Activated T-helper 1 cell treated with Interleukin-2 at 50 U/mL for 16 hours (primary cell): ENCODE results near the gene OR52E4.

Experiments
- DNase-seq: peaks from one replicate; pipeline ENCODE4 v3.0.0-alpha.2; 2020; ENCODE audit warnings: low read depth

Gene OR52E4

DNA sequence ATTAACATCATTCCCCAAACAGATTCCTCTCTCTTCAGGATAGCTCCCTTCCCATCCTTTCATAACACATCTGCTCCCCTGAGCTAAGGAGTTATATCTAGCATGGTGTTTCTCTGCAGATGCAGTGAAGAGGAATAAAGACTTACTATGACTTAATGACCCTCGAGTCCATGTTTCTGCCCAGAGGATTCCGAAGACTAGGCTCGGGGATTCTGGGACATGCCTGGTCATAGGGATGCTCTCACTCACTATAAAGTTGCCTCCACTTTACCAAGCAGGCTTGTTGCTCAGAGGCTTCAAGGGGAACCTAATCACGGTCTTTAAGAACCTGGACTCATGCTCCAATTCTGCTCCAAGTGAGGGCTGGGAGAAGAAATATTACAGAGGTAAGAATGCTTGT is at the start of gene OR52E4:
OR52E4 (plus strand) TSS at position 301 of the 400 bp plus-strand sequence. CDS start 3,664 bp downstream, outside the sequence.
- DNase-seq: no peak

DNA sequence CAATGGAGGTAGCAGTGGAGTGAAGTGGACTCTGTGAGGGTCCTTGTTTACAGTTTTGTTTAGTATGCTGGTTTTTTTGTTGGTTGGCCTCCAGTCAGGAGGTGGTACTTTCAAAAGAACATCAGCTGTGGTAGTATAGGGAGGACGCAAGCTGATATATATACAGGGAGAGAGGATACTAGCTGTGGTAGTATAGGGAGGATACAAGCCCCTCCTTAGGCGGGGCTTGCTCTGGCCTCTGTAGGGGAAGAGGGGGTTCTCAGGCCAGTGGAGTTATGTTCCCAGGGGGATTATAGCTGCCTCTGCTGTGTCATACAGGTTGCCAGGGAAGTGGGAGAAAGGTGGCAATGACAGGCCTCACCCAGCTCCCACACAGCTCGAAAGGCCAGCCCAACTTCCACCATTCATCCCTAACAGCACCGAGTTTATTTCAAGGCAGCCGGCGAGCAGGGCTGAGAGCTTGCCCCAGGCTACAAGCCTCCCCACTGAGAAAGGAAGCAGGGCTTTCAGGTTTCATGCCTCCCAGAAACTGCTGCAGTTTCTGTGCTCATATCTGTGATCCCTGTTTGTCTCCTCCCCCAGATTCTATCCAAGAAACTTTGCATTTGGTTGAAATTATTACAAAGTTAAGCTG is 49.1 kb upstream of the OR52E4 start:
- DNase-seq: no peak

DNA sequence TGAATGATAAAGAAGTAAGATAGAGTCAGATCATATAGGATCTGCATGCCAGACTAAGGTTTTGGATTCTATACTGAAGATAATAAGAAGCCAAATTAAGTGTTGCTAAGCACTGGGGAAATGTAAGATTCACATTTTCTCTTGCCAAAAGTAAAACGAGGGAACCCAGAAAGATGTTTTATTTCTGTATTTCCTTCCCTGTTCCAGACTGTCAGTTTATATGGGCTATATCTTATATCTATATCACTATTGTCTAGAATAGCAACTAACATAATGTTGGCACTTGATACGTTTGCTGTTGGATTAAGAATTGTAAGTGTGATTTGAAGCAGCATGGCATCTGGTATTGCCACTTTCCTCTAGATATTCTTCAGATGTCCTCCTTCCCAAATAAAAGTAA is 47.0 kb upstream of the OR52E4 start:
- no peak for DNase-seq

- no peak for DNase-seq
Observed at GRCh38 chr11:5837695-5838094, 42.7 kb upstream of the OR52E4 start.

DNA sequence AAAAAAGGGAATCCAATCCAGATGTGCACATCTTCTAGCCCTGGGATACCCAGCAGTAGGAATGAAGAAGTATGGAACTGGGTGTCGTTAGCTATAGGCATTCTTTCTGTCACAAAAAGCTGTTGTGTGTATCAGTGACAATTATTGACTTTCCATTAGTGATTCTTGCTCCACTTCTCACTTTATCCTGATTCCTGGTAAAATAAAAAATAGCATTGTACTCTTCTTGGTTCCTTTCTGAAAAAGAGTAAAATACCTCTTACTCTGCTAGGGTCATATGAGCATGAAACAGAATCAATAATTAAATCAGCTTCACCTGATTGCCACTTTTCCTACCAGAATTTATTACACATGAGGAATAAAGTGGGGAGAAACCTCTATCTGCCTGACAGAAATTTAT is 38.6 kb upstream of the OR52E4 start, which contains the start of gene OR52E6:
OR52E6 (minus strand) TSS at position 101 of the 400 bp plus-strand sequence; CDS start at position 101, 0 bp downstream.
- no peak for DNase-seq

DNA sequence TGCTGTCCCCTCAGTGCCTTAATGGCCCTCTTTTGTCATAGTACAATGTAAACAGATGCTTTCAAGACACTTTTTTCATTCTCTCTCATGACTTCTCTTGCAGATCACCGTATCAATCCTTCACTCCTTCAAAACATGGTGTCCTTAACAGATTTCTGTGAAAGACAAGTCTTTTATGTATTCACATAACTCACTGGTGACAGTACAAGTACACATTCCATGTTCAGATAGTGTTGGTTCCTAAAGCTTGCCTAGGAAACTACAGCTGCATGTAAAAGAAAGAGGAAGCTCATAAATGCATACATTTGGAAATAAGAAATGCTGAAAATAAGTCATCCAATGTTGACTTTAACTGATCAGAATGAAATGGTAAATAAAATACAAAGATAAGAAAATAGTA is 33.7 kb upstream of the OR52E4 start:
- no peak for DNase-seq

DNA sequence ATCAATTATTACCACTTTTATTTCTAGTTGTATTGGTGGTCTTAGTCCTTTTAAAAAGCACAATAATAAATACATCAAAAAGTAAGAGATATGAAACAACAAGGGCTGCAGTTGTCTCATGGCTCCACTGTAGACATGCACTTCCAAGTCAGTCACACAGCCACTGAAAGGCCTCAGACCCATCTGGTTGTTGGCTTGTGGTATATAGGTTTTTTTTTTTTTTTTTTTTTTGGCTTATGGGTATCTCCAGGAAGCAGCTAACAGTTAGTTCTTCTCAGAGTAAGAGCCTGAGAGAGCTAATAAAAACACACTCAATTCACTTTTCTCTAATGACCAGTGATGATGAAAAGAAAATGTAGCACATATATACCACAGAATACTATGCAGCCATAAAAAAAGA is 32.7 kb upstream of the OR52E4 start:
- DNase-seq: no peak

DNA sequence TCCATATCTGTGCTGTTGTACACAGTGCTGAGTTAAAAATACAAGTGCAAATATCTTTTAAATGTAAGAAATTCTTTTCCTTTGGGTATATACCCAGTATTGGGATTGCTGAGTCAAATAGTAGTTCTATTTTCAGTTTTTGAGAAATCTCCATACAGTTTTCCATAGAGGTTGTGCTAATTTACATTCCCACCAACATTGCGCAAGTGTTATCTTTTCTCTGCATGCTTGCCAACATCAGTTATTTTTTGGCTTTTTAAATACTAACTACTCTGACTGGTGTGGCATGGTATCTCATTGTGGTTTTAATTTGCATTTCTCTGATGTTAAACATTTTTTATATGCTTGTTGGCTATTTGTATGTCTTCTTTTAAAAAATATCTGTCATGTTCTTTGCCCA is 29.4 kb upstream of the OR52E4 start:
- DNase-seq: no peak

DNA sequence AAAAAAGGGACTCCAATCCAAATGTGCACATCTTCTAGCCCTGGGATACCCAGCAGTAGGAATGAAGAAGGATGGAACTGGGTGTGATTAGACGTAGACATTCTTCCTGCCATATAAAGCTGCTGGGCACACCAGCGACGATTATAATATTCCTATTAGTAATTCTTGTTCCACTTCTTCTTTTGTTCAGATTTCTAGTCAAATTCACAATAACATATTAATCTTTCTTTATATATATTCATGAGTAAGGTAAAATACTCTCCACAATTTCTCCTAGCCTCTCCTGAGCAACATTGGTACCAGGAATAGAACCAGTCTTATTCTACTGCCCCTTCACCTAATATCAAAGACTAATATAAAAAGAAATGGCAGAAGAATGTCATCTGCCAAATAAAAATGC is 22.8 kb upstream of the OR52E4 start, which contains the start of gene OR52E8:
OR52E8 (minus strand) TSS at position 101 of the 400 bp plus-strand sequence; CDS start at position 101, 0 bp downstream.
- no peak for DNase-seq

DNA sequence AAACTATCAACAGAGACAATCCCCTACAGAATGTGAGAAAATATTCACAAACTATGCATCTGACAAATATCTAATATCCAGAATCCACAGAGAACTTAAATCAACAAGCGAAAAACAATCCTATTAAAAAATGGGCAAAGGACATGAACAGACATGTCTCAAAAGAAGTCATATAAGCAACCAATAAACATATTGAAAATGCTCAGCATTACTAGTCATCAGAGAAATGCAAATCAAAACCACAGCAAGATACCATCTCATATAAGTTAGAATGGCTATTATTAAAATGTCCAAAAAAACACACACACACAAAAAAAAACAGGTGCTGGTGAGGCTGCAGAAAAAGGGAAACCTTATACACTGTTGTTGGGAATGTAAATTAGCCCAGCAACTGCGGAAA is 14.6 kb upstream of the OR52E4 start:
- DNase-seq: no peak

DNA sequence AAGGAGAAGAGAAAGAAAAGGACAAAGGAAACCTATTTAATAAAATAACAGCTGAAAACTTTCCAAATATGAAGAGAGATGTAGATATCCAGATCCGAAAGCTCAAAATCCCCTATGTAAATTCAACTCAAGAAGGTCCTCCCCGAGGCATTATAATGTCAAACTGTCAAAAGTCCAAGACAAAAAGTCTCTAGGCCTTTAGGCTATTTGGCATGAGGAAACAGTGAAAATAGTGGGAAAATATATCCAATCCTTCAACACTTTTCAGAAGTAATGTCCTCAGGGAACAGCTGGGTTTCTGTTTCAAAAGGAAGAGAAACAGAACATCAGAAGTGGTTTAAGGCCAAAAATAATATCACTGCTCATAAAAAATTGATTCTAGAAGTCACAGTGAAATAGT is 1.9 kb upstream of the OR52E4 start:
- no peak for DNase-seq

- no peak for DNase-seq
Observed at GRCh38 chr11:5881756-5882155, 1.3 kb downstream of the OR52E4 start.

DNA sequence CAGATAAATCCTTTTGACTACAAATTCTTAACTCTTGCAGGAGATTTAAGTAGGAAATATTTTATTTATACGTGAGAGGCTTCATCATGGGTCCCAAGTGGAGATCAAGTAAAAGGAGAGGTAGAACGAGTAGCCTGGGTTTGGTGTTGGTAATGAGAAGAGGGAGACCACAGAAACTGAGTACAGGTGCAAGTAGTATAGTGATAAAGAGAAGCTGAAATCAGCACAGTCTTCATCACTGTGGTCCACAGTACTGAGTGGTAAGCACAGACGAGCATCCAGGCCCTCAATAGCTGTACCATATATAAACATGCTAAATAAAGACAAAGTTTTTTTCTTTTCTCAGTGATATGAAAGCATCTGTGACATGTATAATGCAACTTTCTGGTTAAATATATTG is 6.7 kb downstream of the OR52E4 start:
- no peak for DNase-seq

DNA sequence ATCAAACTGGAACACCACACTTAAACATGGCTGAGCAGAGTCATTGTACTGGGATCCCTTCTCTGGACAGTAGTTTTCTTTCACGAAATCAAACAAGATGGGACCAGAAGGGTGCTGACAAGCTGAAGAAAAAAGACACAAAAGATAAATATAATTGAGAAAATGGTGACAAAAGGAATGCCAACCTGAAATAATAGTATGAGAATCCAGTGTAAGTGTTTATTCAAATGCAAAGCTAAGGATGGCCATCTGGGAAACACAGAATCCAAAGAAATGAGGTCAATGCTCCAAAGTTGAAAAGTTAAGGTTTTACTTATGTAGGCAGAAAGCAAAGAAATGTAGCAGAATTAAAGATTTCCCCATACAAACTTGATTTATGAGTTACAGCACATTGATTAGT is 7.2 kb downstream of the OR52E4 start:
- no peak for DNase-seq

- DNase-seq: no peak
Observed at GRCh38 chr11:5891216-5891800, 10.9 kb downstream of the OR52E4 start.

- no peak for DNase-seq
Observed at GRCh38 chr11:5892908-5893307, 12.5 kb downstream of the OR52E4 start, which contains the start of gene OR52E5. Gene OR52E5, plus strand, starts transcription at chr11:5893208. Its CDS starts 7,569 bp downstream, at chr11:5900777.

DNA sequence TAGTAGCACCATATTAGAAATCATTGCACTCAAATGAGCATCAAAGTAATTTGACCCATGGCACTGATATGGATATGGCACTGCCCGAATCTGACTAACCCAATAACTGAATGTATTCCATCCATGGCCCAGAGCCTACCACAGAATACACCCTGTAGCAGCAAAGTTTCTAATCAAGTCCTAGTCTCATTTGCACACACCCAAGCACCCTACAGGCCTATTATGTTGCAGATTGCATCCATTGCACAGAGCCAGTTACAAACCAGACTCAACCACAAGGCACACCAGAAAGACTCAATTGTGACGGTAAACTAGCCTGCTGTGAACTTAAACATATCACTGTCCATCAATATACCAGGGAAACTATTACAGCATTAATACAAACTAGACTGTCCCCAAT is 19.1 kb downstream of the OR52E4 start:
- DNase-seq: no peak

GRCh38 chr11:5910540-5910939 is 30.1 kb downstream of the OR52E4 start:
- DNase-seq: no peak

- no peak for DNase-seq
Observed at GRCh38 chr11:5922749-5923426, 42.5 kb downstream of the OR52E4 start.

- DNase-seq: no peak
Observed at GRCh38 chr11:5923427-5923776, 43.0 kb downstream of the OR52E4 start.

GRCh38 chr11:5923794-5924193 is 43.4 kb downstream of the OR52E4 start:
- no peak for DNase-seq

GRCh38 chr11:5928271-5928670 is 47.8 kb downstream of the OR52E4 start:
- no peak for DNase-seq

DNA sequence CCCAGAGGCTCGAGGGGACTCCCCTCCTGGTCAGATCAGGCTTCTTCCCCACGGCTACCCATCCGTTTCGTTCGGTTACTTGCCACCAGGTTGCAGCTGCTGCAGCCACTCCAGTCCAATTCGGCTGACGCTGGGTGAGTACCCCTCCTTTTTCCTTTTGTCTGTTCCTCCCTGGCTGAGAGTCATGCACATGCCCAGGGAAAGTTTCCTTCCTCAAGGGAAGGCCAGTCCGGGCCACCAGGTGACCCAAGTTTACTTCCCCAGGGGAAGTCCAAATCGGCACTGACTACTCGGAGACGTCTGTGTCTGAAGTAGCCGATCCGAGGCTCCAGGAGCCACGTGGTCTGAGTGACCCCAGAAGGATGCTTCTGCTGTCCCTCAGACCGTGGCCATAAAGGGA is 48.4 kb downstream of the OR52E4 start:
- no peak for DNase-seq
